ENCODE results near the gene DSCAML1.

Gene DSCAML1

GRCh38 chr11:117392979-117393378 is 404.0 kb downstream of the DSCAML1 start:
- no peak for TF ChIP-seq CTCF (IDR thresholded peaks at IDR 0.05; ENCODE audit: low read depth, low read length, missing control alignments)
- no peak overlapping the region for H3K4me3 ChIP-seq (replicated peaks; ENCODE audit: low read depth, low read length)
- no peak for DNase-seq (ENCODE audit: extremely low read depth, low read depth)

DNA sequence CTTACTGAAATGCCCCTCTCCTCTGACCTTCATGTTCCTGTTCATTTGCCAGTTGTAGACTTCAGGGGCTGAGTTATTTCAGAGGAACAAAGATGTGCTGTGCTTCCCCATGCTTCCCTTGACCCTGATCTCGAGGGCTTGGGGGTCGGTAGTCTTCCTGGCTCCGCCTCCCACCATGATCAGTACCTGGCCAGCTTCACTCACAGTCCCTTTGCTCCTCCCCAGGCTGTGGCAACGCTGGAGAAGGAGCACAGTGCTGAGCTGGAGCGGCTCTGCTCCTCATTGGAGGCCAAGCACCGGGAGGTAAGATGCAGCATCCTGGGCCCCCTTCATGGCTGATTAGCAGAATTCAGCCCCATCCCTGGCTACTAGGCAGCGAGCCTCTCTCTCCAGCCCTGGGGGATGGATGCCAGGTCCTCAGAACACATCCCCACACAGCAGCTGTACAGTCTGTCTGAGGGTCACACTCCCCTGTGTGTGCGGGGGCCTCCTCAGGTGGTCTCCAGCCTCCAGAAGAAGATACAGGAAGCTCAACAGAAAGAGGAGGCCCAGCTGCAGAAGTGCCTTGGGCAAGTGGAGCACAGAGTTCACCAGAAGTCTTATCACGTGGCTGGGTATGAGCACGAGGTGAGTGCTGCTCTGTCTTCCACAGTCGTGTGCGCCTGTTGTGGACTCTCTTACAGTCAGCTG is 404.9 kb downstream of the DSCAML1 start:
- no peak for TF ChIP-seq CTCF (IDR thresholded peaks at IDR 0.05; ENCODE audit: low read depth, low read length, missing control alignments)
- DNase-seq (ENCODE audit: extremely low read depth, low read depth): no peak
- no peak overlapping the region for H3K4me3 ChIP-seq (replicated peaks; ENCODE audit: low read depth, low read length)

GRCh38 chr11:117391181-117391580 is 405.8 kb downstream of the DSCAML1 start:
- no peak for TF ChIP-seq CTCF (IDR thresholded peaks at IDR 0.05; ENCODE audit: low read depth, low read length, missing control alignments)
- H3K4me3 ChIP-seq (replicated peaks; ENCODE audit: low read depth, low read length): no peak overlapping the region

DNA sequence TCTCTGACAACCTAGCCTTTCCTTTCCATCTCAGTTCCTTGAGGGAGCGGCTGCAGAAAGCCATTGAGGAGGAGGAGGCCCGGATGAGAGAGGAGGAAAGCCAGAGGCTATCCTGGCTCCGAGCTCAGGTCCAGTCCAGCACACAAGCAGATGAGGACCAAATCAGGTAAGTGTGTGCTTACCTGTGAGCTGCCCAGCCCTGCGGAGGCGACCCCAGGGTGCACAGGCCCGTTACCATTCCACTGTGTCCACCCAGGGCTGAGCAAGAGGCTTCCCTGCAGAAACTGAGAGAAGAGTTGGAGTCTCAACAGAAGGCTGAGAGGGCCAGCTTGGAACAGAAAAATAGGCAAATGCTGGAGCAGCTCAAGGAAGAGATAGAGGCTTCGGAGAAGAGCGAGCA is 406.3 kb downstream of the DSCAML1 start:
- TF ChIP-seq CTCF (IDR thresholded peaks at IDR 0.05; ENCODE audit: low read depth, low read length, missing control alignments): no peak
- DNase-seq (ENCODE audit: extremely low read depth, low read depth): no peak
- no peak overlapping the region for H3K4me3 ChIP-seq (replicated peaks; ENCODE audit: low read depth, low read length)

More at GRCh38 chr11:117391181-117391580, 405.8 kb downstream of the DSCAML1 start:
- DNase-seq (ENCODE audit: extremely low read depth, low read depth): no peak

GRCh38 chr11:117387992-117388755 is 408.8 kb downstream of the DSCAML1 start:
- TF ChIP-seq CTCF (IDR thresholded peaks at IDR 0.05; ENCODE audit: low read depth, low read length, missing control alignments): no peak
- no peak for DNase-seq (ENCODE audit: extremely low read depth, low read depth)
- H3K4me3 ChIP-seq (replicated peaks; ENCODE audit: low read depth, low read length): no peak overlapping the region

DNA sequence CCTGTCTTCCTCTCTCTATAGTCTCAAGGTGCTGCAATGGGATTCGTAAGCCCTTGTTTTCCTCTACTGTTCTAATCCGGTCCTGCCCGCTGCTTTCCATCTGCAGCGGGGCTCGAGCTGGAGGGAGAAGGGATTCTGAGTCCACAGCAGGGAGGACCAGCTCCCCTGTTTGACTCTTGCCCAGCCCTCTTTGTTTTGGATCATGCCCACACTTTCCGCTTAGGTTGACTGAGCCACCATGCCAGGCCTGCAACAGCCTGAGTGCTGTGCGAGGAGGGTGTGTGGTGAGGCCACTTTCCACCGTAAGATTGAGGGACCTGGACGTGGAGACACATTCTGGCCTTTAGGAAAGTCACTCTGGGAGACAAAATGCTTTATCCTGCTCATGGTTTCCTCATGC is 411.1 kb downstream of the DSCAML1 start:
- no peak for TF ChIP-seq CTCF (IDR thresholded peaks at IDR 0.05; ENCODE audit: low read depth, low read length, missing control alignments)
- DNase-seq (ENCODE audit: extremely low read depth, low read depth): no peak
- no peak overlapping the region for H3K4me3 ChIP-seq (replicated peaks; ENCODE audit: low read depth, low read length)
